ENCODE data around the gene HOGA1.

Gene HOGA1

DNA sequence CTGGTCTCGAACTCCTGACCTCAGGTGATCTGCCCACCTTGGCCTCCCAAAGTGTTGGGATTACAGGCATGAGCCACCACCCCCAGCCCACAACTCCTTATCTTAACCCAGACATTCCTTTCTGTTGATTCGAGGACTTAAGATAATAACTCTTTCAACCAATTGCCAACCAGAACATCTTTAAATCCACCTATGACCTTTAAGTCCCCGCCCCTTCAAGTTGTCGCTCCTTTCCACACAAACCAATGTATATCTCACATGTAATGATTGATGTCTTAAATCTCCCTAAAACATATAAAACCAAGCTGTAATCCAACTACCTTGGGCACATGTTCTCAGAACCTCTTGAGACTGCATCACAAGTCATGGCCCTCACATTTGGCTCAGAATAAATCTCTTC lies 19.4 kb upstream of the HOGA1 start:
- TF ChIP-seq CTBP1 (IDR thresholded peaks at IDR 0.05; ENCODE audit: borderline replicate concordance) (no peak), L3MBTL2 (conservative IDR thresholded peaks at IDR 0.05) (no peak), ARNT (IDR thresholded peaks at IDR 0.05) (no peak), SP1 (IDR thresholded peaks at IDR 0.05) (no peak), FOXK2 (IDR thresholded peaks at IDR 0.05) (no peak), NFRKB (IDR thresholded peaks at IDR 0.05) (no peak), FOXM1 (IDR thresholded peaks at IDR 0.05; ENCODE audit: borderline replicate concordance) (no peak)
- TF ChIP-seq, protein P1, sequence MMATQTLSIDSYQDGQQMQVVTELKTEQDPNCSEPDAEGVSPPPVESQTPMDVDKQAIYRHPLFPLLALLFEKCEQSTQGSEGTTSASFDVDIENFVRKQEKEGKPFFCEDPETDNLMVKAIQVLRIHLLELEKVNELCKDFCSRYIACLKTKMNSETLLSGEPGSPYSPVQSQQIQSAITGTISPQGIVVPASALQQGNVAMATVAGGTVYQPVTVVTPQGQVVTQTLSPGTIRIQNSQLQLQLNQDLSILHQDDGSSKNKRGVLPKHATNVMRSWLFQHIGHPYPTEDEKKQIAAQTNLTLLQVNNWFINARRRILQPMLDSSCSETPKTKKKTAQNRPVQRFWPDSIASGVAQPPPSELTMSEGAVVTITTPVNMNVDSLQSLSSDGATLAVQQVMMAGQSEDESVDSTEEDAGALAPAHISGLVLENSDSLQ (IDR thresholded peaks at IDR 0.05), result peak; percentile 89
- CTCF ChIA-PET, result interaction anchor here (0.5 to 2.7 kb wide), 2 partner anchors 11 to 22 kb away, joined by 3 to 10 read pairs; no protein-coding TSS in a partner anchor
- POLR2A ChIA-PET, result no interaction called here
- DNase-seq (ENCODE audit: extremely low spot score), result no peak

DNA sequence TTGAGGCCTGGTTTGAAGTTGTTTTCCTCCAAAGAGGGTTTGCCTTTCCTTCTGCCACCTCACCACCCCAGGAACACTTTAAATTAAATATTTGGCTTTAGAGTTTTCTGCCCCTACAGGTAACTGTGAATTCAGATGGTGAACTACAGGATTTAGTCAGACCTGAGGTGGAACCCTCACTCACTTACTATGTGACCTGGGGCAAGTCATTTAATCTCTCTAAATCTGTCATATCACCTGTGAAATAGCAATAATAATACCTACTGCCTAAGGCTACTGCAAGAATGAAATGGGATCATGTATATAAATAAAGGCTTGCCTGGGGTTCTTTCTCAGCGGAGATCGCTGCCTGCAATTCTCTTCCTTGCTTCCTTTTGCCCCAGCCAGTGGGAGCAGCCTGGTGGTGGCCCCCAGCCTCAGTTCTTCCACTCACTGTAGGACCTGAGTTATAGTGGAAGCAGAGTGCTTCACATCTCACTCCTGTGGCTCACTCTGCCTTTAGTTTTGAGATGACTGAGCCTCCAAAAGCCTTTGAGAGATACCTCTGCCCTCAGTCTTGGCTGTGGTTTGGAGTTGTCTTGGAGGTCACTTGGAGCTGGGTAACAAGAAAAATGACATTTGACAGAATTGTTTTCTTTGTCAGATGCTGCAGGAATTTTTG lies 17.7 kb upstream of the HOGA1 start:
- TF ChIP-seq, protein P1 (IDR thresholded peaks at IDR 0.05), result no peak
- TF ChIP-seq ZNF384 (IDR thresholded peaks at IDR 0.05), result no peak
- ChIA-PET CTCF (interaction anchor here (0.6 to 2.7 kb wide), 2 partner anchors 12 to 20 kb away, joined by 3 to 10 read pairs; no protein-coding TSS in a partner anchor), POLR2A (no interaction called here)

DNA sequence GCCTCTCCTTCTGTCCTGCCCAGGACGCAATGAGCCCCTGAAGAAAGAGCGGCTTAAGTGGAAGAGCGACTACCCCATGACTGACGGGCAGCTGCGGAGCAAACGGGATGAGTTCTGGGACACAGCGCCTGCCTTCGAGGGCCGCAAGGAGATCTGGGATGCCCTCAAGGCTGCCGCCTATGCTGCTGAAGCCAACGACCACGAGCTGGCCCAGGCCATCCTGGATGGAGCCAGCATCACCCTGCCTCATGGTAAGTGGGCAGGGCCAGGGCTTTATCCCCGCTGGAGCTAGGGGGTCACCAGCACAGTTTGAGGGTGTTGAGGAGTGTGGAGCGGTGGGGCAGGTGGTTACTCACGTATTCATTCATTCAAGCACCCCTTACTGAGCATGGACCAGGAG lies 16.3 kb upstream of the HOGA1 start:
- ChIA-PET POLR2A (no interaction called here), CTCF (interaction anchor here (0.6 kb wide), 1 partner anchor 33 kb away, joined by 3 read pairs; no protein-coding TSS in a partner anchor)
- no peak for TF ChIP-seq L3MBTL2 (conservative IDR thresholded peaks at IDR 0.05)
- TF ChIP-seq FOXM1 (IDR thresholded peaks at IDR 0.05; ENCODE audit: borderline replicate concordance), result no peak
- no peak for TF ChIP-seq NFRKB (IDR thresholded peaks at IDR 0.05)
- no peak for TF ChIP-seq LEF1 (IDR thresholded peaks at IDR 0.05; ENCODE audit: borderline replicate concordance)
- no peak for TF ChIP-seq ARNT (IDR thresholded peaks at IDR 0.05)
- TF ChIP-seq CTBP1 (IDR thresholded peaks at IDR 0.05; ENCODE audit: borderline replicate concordance), result no peak
- no peak for DNase-seq (ENCODE audit: extremely low spot score)

More for the DNA sequence above, 17.7 kb upstream of the HOGA1 start:
- no peak for DNase-seq (ENCODE audit: extremely low spot score)

DNA sequence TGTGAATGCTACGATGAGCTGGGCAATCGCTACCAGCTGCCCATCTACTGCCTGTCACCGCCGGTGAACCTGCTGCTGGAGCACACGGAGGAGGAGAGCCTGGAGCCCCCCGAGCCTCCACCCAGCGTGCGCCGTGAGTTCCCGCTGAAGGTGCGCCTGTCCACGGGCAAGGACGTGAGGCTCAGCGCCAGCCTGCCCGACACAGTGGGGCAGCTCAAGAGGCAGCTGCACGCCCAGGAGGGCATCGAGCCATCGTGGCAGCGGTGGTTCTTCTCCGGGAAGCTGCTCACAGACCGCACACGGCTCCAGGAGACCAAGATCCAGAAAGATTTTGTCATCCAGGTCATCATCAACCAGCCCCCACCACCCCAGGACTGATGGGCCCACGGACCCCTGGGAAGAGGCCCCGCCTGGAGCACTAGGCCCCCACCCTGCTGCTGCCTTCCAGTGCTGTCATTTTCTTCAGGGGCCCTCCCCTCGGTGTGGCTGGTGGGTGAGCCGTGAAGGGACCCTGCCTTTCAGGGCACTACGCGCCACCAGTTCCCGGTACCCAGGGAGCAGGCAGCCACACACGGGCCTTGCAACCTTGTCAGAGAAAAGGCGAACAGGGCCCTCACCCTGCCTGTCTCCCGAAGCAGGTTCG lies 13.9 kb upstream of the HOGA1 start:
- POLR2A ChIA-PET, result no interaction called here
- no peak for DNase-seq (ENCODE audit: extremely low spot score)
- TF ChIP-seq, protein P1 (IDR thresholded peaks at IDR 0.05), result no peak
- no peak for TF ChIP-seq FOXA1 (IDR thresholded peaks at IDR 0.05)
- no peak for TF ChIP-seq BHLHE40 (IDR thresholded peaks at IDR 0.05; ENCODE audit: borderline replicate concordance)
- TF ChIP-seq HDGF (IDR thresholded peaks at IDR 0.05; ENCODE audit: borderline replicate concordance), result no peak
- no peak for TF ChIP-seq SP1 (IDR thresholded peaks at IDR 0.05)
- TF ChIP-seq FOXM1 (IDR thresholded peaks at IDR 0.05; ENCODE audit: borderline replicate concordance), result no peak
- no peak for TF ChIP-seq TARDBP (IDR thresholded peaks at IDR 0.05)
- TF ChIP-seq SUZ12 (IDR thresholded peaks at IDR 0.05), result no peak
- no peak for TF ChIP-seq NFRKB (IDR thresholded peaks at IDR 0.05)
- no peak for TF ChIP-seq ZNF384 (IDR thresholded peaks at IDR 0.05)
- TF ChIP-seq ELF4 (IDR thresholded peaks at IDR 0.05), result no peak
- no peak for TF ChIP-seq CTBP1 (IDR thresholded peaks at IDR 0.05; ENCODE audit: borderline replicate concordance)
- TF ChIP-seq LEF1 (IDR thresholded peaks at IDR 0.05; ENCODE audit: borderline replicate concordance), result no peak
- no peak for TF ChIP-seq FOXK2 (IDR thresholded peaks at IDR 0.05)
- TF ChIP-seq L3MBTL2 (conservative IDR thresholded peaks at IDR 0.05), result no peak
- no peak for TF ChIP-seq ARNT (IDR thresholded peaks at IDR 0.05)
- CTCF ChIA-PET, result no interaction called here

DNA sequence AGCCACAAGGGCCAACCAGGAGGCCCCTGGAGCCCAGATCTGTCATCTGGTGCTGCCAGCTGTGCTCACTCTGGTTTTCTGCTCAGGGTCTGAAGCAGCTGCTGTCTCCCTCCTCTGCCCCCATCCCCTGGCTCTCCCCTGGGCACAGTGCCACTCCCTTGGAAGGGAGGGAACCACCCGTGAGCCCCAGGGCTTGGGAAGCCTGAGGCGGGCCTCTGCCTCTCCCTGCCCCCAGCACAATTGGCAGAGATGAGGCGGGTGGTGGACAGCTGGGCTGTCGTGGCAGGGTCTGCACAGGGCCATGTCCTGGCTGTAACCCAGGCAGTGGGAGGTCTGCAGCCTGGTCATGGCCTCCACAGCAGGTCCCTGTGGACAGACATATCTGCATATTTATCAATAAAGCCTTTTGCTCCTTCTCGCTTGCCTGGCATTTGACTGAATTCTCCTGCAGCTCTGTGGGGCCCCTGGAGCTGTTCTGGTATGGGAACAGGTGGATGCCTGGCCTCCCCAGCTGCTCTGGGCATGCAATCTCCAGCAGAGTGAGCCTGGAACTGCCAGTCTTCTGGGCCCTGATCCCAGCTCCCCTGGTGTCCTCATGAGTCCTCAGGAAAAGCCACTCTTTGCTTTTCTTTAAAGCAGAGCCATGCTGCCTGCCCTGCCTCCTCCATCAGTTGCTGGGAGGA lies 13.3 kb upstream of the HOGA1 start:
- DNase-seq (ENCODE audit: extremely low spot score), result no peak
- POLR2A ChIA-PET, result interaction anchor here (0.6 kb wide), 1 partner anchor 17 kb away, joined by 4 read pairs; no protein-coding TSS in a partner anchor
- CTCF ChIA-PET, result interaction anchor here (0.6 kb wide), 1 partner anchor 158 kb away, joined by 3 read pairs; no protein-coding TSS in a partner anchor
- TF ChIP-seq ARNT (IDR thresholded peaks at IDR 0.05) (no peak), CTBP1 (IDR thresholded peaks at IDR 0.05; ENCODE audit: borderline replicate concordance) (no peak), HDGF (IDR thresholded peaks at IDR 0.05; ENCODE audit: borderline replicate concordance) (no peak), TARDBP (IDR thresholded peaks at IDR 0.05) (no peak), BHLHE40 (IDR thresholded peaks at IDR 0.05; ENCODE audit: borderline replicate concordance) (no peak), SP1 (IDR thresholded peaks at IDR 0.05) (no peak), FOXM1 (IDR thresholded peaks at IDR 0.05; ENCODE audit: borderline replicate concordance) (no peak), FOXA1 (IDR thresholded peaks at IDR 0.05) (no peak), LEF1 (IDR thresholded peaks at IDR 0.05; ENCODE audit: borderline replicate concordance) (no peak), NFRKB (IDR thresholded peaks at IDR 0.05) (no peak), SUZ12 (IDR thresholded peaks at IDR 0.05) (no peak), ELF4 (IDR thresholded peaks at IDR 0.05) (no peak)
- TF ChIP-seq, protein P1 (IDR thresholded peaks at IDR 0.05), result no peak

Data from HEK293T (cell line).